ENCODE data around the gene CCL14.

DNA sequence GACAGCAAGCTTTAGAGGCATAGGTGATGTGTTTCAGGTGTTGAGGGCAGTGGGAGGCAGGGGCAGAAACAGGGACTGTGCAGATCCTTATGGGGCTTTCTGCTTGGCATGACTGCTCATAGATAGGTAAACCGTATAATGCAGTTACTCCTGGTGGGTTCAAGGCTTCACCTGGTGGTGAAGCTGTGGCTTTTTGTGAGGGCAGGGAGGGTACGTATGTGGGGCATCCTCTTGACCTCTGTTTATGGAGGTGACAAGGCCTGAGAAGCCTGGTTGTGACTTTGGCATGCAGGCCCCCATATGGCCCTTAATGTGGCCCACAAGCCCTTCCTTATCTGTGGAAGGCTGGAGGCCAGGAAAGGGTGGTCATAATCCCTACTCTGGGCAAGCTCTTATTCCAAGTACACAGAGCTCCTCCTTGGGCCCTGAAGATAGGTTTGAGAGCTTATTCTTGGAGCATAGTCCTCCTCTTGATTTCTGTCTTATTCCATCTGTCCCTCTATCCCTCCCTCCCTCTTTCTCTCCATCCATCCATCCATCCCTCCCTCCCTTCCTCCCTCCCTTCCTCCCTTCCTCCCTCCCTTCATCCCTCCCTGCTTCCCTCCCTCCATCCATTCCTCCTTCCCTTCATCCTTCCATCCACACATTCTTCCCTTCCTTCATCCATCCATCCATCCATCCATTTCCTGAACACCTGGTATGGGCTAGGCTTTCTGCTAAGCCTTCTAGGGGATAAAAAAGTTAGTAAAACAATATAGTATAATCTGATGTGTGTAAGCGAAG is 3.9 kb downstream of the CCL14 start:
- TF ChIP-seq, protein P1, sequence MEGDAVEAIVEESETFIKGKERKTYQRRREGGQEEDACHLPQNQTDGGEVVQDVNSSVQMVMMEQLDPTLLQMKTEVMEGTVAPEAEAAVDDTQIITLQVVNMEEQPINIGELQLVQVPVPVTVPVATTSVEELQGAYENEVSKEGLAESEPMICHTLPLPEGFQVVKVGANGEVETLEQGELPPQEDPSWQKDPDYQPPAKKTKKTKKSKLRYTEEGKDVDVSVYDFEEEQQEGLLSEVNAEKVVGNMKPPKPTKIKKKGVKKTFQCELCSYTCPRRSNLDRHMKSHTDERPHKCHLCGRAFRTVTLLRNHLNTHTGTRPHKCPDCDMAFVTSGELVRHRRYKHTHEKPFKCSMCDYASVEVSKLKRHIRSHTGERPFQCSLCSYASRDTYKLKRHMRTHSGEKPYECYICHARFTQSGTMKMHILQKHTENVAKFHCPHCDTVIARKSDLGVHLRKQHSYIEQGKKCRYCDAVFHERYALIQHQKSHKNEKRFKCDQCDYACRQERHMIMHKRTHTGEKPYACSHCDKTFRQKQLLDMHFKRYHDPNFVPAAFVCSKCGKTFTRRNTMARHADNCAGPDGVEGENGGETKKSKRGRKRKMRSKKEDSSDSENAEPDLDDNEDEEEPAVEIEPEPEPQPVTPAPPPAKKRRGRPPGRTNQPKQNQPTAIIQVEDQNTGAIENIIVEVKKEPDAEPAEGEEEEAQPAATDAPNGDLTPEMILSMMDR (IDR thresholded peaks at IDR 0.05) = no peak
- TF ChIP-seq POLR2A (IDR thresholded peaks at IDR 0.05) = no peak
